Stimulated activated CD4-positive, alpha-beta T cell treated with anti-CD3 and anti-CD28 coated beads, TNF-alpha, amount 100 ng/mL, for 24 hours (primary cell): ENCODE results near the gene GNG13.
"Not testable (repeated sequence)": the region's sequence is repeated elsewhere in the genome, so short reads cannot be mapped to it uniquely, and the experiment has no call there.

Experiments used
- DNase-seq, 3 experiments: peaks; one replicate each; pipeline ENCODE4 v3.0.0-alpha.2; 2020; ENCODE audit warnings: low read depth in 3 of 3

GNG13 gene

GRCh38 chr16:778447-778846, 22.1 kb downstream of the GNG13 start:
- no peak for DNase-seq

DNA sequence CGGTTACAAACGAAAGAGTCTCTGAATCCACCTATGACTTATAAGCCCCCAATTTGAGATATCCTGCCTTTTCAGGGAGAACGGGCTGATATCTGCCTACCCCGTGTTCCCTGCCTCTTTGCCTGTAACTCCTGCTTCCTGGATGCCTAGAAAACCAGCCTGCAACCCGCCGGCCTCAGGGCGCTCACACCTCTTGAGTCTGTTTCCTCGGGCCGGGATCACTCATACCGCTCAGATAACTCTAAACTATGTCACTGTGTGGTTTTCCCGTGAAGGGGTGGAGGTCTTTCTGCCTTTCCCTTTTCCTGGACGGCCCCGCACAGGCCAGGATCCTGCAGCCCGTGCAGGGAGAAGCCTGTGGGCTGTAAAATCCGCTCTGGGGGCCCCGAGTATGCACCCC, 22.7 kb downstream of the GNG13 start:
- DNase-seq = no peak

- DNase-seq = no peak
Measured at GRCh38 chr16:776824-777223, 23.7 kb downstream of the GNG13 start.

DNA sequence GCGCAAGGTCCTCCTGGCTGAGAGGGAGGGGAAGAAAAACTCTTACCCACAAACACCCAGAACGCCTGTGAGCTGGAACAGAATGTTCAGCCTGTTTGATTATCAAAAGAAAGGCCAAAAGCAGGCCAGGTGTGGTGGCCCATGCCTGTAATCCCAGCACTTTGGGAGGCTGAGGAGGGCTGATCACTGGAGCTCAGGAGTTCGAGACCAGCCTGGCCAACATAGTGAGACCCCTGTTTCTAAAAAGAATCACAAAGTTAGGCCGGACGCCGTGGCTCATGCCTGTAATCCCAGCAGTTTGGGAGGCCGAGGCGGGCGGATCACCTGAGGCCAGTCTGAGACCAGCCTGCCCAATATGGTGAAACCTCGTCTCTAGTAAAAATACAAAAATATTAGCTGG, 24.2 kb downstream of the GNG13 start:
- DNase-seq = not testable (repeated sequence)

- no peak for DNase-seq
Measured at GRCh38 chr16:775236-775796, 25.2 kb downstream of the GNG13 start.

- DNase-seq = no peak
Measured at GRCh38 chr16:774086-775001, 26.2 kb downstream of the GNG13 start.

DNA sequence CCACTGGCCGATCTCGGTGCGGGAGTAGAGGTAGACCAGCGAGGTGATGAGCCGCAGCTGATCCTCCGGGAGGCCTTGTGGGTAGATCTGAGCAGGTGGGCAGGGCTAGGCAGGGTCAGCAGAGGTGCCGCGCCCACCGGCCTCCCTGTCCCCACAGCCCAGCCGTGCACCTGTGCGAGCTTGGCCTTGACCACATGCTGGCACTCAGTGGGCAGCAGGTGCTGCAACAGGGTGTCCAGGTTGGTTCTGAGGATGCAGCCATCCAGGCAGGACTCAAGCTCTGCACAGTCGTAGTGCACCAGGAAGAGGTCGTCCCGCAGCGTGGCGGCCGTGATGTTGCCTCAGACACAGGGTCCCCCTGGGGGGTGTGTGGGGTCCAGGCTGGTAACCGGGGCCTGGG, 27.6 kb downstream of the GNG13 start:
- DNase-seq = no peak

- no peak for DNase-seq
Measured at GRCh38 chr16:770411-770810, 30.1 kb downstream of the GNG13 start.

- no peak for DNase-seq
Measured at GRCh38 chr16:769934-770333, 30.6 kb downstream of the GNG13 start.

DNA sequence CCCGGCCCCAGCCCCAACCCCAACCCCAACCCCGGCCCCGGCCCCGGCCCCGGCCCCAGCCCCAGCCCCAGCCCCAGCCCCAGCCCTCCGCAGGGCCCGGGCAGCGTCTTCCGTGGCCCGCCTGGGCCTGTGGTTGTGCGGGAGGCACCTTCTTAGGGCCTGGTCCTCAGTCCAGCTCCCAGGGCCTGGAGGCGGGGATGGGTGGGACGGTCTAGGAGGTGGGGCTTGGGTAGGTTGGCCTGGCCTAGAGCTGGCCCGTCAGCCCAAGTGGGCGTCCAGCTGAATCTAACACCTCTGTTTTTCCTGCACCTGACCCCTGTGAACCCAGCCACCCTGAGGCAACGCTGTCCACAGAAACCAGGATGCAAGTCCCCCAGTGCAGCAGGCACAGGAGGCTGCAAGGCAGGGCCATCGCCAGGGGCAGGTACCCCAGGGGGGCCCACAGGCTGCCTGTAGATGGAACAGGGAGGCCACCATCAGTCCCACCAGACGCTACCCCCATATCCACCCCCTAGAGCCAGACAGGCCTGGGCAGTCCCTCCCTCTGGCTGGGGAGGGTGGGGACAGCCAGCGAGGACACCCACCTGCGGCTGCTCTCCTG, 31.2 kb downstream of the GNG13 start:
- DNase-seq = no peak

DNA sequence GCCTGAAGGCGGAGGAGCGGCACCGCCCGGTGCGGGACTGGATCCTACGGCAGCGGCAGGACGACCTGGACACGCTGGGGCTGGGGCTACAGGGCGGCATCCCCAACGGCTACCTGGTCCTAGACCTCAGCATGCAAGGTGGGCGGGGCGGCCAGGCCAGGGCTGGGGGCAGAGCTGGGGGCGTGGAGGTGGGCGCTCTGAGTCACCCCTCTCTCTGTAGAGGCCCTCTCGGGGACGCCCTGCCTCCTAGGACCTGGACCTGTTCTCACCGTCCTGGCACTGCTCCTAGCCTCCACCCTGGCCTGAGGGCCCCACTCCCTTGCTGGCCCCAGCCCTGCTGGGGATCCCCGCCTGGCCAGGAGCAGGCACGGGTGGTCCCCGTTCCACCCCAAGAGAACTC, 32.1 kb downstream of the GNG13 start:
- DNase-seq = no peak

DNA sequence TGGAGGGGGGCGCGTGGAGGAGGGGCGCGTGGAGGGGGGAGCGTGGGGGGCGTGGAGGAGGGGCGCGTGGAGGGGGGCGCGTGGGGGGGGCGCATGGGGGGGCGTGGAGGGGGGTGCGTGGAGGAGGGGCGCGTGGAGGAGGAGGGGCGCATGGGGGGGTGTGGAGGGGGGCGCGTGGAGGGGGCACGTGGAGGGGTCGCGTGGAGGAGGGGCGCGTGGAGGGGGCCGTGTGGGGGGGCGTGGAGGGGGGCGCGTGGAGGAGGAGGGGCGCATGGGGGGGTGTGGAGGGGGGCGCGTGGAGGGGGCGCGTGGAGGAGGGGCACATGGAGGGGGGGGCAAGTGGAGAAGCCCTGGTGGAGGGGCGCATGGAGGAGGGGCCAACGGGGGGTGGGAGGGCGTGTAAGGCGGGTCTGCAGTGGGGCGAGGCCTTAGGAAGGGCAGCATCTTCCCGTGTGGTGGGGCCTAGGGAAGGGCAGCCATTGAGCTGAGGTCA, 32.7 kb downstream of the GNG13 start:
- no peak for DNase-seq

GRCh38 chr16:766820-767640, 33.5 kb downstream of the GNG13 start:
- no peak for DNase-seq

- DNase-seq = no peak
Measured at GRCh38 chr16:766008-766819, 34.3 kb downstream of the GNG13 start.

- DNase-seq = no peak
Measured at GRCh38 chr16:765488-765865, 35.1 kb downstream of the GNG13 start.

GRCh38 chr16:764848-765487, 35.6 kb downstream of the GNG13 start:
- no peak for DNase-seq

DNA sequence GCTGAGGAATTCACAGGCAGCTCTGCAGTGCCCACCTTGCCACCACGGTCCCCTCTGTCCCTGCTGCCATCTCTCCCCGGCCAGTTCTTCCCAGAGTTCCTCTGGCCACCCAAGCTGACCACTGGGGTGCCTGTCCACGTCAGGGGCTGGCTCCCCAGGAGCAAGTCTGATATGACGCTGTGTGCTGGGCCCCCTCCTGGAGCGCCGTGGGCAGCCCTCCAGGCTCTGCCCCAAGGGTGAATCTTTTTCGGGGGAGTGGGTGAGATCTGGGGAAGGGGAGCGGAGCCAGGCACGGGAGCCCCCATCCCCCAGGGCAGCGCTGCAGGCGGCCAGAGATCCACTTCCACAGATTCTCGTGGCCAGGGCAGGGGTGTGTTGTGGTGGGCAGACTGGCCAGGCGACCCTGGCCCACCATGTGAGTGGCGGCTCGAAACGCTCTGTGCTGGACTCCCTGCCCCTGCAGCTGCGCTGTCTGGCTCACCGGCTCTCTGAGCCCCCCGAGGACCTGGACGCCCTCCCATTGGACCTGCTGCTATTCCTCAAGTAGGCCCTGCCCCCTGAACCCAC, 36.3 kb downstream of the GNG13 start:
- no peak for DNase-seq

GRCh38 chr16:763369-764183, 37.0 kb downstream of the GNG13 start:
- no peak for DNase-seq

- DNase-seq = no peak
Measured at GRCh38 chr16:762595-763268, 37.8 kb downstream of the GNG13 start.
